Muscle of arm (tissue), 12 donors: ENCODE results near the gene RAD51B. TPM values are rescaled to one million over a fixed set of nuclear protein-coding genes. Genes with fewer than 3 reads are reported as not detected.
"Not testable (repeated sequence)": the region's sequence is repeated elsewhere in the genome, so short reads cannot be mapped to it uniquely, and the experiment has no call there.

ENCODE experiments used
- DNase-seq: peaks from one replicate; pipeline ENCODE4 v3.0.0-alpha.2; 2013
- polyA plus RNA-seq, 12 donors: library from polyadenylated mRNA; unstranded; fragments of 120-200 nt; gene quantifications; one replicate each; pipeline ENCODE4 v1.2.1, GENCODE V29; 2013; ENCODE audit not compliant: insufficient read length in 12 of 12

Gene RAD51B
- polyA plus RNA-seq, 12 donors = 6.3 to 13.1 (median 9.7) TPM; not detected in 2

- no peak for DNase-seq
Observed at GRCh38 chr14:68172216-68172615, 352.6 kb downstream of the RAD51B start.

GRCh38 chr14:68172627-68173026 is 353.0 kb downstream of the RAD51B start:
- DNase-seq = no peak

- DNase-seq = no peak
Observed at GRCh38 chr14:68173227-68173972, 353.8 kb downstream of the RAD51B start.

- no peak for DNase-seq
Observed at GRCh38 chr14:68174446-68174845, 354.9 kb downstream of the RAD51B start.

GRCh38 chr14:68176687-68177086 is 357.1 kb downstream of the RAD51B start:
- no peak for DNase-seq

- DNase-seq = no peak
Observed at GRCh38 chr14:68177728-68178127, 358.1 kb downstream of the RAD51B start.

GRCh38 chr14:68178282-68178681 is 358.7 kb downstream of the RAD51B start:
- DNase-seq = no peak

- DNase-seq = no peak
Observed at GRCh38 chr14:68181519-68182326, 362.1 kb downstream of the RAD51B start.

GRCh38 chr14:68182492-68182891 is 362.9 kb downstream of the RAD51B start:
- DNase-seq = no peak

- DNase-seq = not testable (repeated sequence)
Observed at GRCh38 chr14:68186500-68187276, 367.1 kb downstream of the RAD51B start.

- DNase-seq = no peak
Observed at GRCh38 chr14:68188174-68188573, 368.6 kb downstream of the RAD51B start.

GRCh38 chr14:68190032-68190431 is 370.5 kb downstream of the RAD51B start:
- no peak for DNase-seq

- DNase-seq = no peak
Observed at GRCh38 chr14:68191567-68192321, 372.2 kb downstream of the RAD51B start.

- no peak for DNase-seq
Observed at GRCh38 chr14:68192935-68193334, 373.4 kb downstream of the RAD51B start.

- no peak for DNase-seq
Observed at GRCh38 chr14:68193970-68194681, 374.5 kb downstream of the RAD51B start.

- no peak for DNase-seq
Observed at GRCh38 chr14:68195126-68195525, 375.5 kb downstream of the RAD51B start.

- DNase-seq = peak; percentile 41
Observed at GRCh38 chr14:68198713-68199495, 379.3 kb downstream of the RAD51B start.

GRCh38 chr14:68199554-68200151 is 380.1 kb downstream of the RAD51B start:
- no peak for DNase-seq

GRCh38 chr14:68203871-68204270 is 384.3 kb downstream of the RAD51B start:
- DNase-seq = no peak

- no peak for DNase-seq
Observed at GRCh38 chr14:68208218-68208617, 388.6 kb downstream of the RAD51B start.
